Large intestine (tissue), 3 donors: ENCODE results near the gene CYB5RL. TPM values are rescaled to one million over a fixed set of nuclear protein-coding genes. Genes with fewer than 3 reads are reported as not detected.
A peak's percentile ranks its signal among the peaks of the same experiment; 100 is the strongest.
"Not testable (repeated sequence)": the region's sequence is repeated elsewhere in the genome, so short reads cannot be mapped to it uniquely, and the experiment has no call there.

Experiments
- DNase-seq, 2 donors: peaks; one replicate each; pipeline versions ENCODE4 v3.0.0 to v3.0.0-alpha.2; 2013
- H3K27ac ChIP-seq: one replicate; pipeline ENCODE4 v1.5.1; 2013; ENCODE audit warnings: low read length
- H3K27me3 ChIP-seq: 2 replicates; pipeline ENCODE4 v1.6.1; 2013; ENCODE audit warnings: low read length; ENCODE audit not compliant: control insufficient read depth, insufficient read depth
- H3K36me3 ChIP-seq: 2 replicates; pipeline ENCODE4 v1.6.1; 2013; ENCODE audit warnings: low read length; ENCODE audit not compliant: control insufficient read depth, insufficient read depth
- H3K4me1 ChIP-seq: one replicate; pipeline ENCODE4 v1.6.1; 2013; ENCODE audit warnings: low read length; ENCODE audit not compliant: control insufficient read depth, insufficient read depth
- H3K4me3 ChIP-seq: one replicate; pipeline ENCODE4 v1.5.1; 2013; ENCODE audit warnings: low read length
- H3K9me3 ChIP-seq: one replicate; pipeline ENCODE4 v1.6.1; 2013; ENCODE audit warnings: mild to moderate bottlenecking, low read depth, low read length, moderate library complexity; ENCODE audit not compliant: control insufficient read depth
- WGBS: methylation state at CpG from one replicate; pipeline ENCODE4 v1.1.5; 2013; ENCODE audit warnings: low lambda C conversion rate; ENCODE audit not compliant: insufficient coverage; 5-methylcytosine and 5-hydroxymethylcytosine counted together
- polyA plus RNA-seq: library from polyadenylated mRNA; unstranded; fragments of 120-200 nt; gene quantifications from one replicate; pipeline ENCODE4 v1.2.1, GENCODE V29; 2013

CYB5RL gene
- polyA plus RNA-seq, 1 donor, result 8.2 TPM

GRCh38 chr1:54239631-54240031 lies 39.8 kb upstream of the CYB5RL start:
- no peaks in the 10 kb centered on the region for H3K27me3 ChIP-seq
- H3K4me3 ChIP-seq, result no peak overlapping the region
- H3K36me3 ChIP-seq, result peaks cover 62% of the 10 kb centered on the region
- H3K27ac ChIP-seq, result no peak overlapping the region
- DNase-seq, result no peak
- no peaks in the 10 kb centered on the region for H3K4me1 ChIP-seq
- H3K9me3 ChIP-seq, result no peaks in the 10 kb centered on the region
- no CpG with 5 or more reads among the region's 10 CpGs for WGBS

GRCh38 chr1:54239035-54239383 lies 39.2 kb upstream of the CYB5RL start:
- WGBS, result 100% methylated on average over 3 of the region's 5 CpGs
- Histone ChIP-seq H3K36me3 (peaks cover 61% of the 10 kb centered on the region), H3K9me3 (no peaks in the 10 kb centered on the region), H3K27me3 (no peaks in the 10 kb centered on the region), H3K27ac (no peak overlapping the region), H3K4me1 (no peaks in the 10 kb centered on the region), H3K4me3 (no peak overlapping the region)
- no peak for DNase-seq

- peaks cover 57% of the 10 kb centered on the region for H3K36me3 ChIP-seq
- DNase-seq, result no peak
- H3K27me3 ChIP-seq, result no peaks in the 10 kb centered on the region
- no peak overlapping the region for H3K4me3 ChIP-seq
- no peaks in the 10 kb centered on the region for H3K4me1 ChIP-seq
- 92% methylated on average over 4 of the region's 12 CpGs for WGBS
- H3K27ac ChIP-seq, result no peak overlapping the region
- no peaks in the 10 kb centered on the region for H3K9me3 ChIP-seq
These were observed 38.7 kb upstream of the CYB5RL start for GRCh38 chr1:54238353-54239034.

- peaks cover 4% of the 10 kb centered on the region for H3K9me3 ChIP-seq
- WGBS, result no CpG with 5 or more reads among the region's 10 CpGs
- no peak overlapping the region for H3K27ac ChIP-seq
- H3K27me3 ChIP-seq, result no peaks in the 10 kb centered on the region
- H3K4me3 ChIP-seq, result no peak overlapping the region
- peaks cover 50% of the 10 kb centered on the region for H3K36me3 ChIP-seq
- no peak for DNase-seq
- H3K4me1 ChIP-seq, result no peaks in the 10 kb centered on the region
These were observed 37.8 kb upstream of the CYB5RL start for GRCh38 chr1:54237586-54237985.

DNA sequence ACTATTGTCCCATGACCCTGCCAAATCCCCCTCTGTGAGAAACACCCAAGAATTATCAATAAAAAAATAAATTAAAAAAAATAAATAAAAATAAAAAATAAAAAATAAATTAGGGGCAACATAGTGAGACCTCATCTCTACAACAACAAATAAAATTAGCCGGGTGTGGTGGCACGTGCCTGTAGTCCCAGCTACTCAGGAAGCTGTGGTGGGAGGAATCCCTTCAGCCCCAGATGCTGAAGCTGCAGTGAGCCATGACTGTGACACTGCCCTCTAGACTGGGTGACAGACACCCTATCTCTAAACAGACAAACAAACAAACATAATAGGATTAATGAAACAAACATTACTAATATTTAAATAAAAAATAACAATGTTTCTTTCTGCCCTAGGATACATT lies 34.5 kb upstream of the CYB5RL start:
- H3K36me3 ChIP-seq, result peaks cover 31% of the 10 kb centered on the region
- H3K4me3 ChIP-seq, result no peak overlapping the region
- no peak for DNase-seq
- H3K4me1 ChIP-seq, result no peaks in the 10 kb centered on the region
- H3K27ac ChIP-seq, result no peak overlapping the region
- WGBS, result no CpG with 5 or more reads among the region's 2 CpGs
- no peaks in the 10 kb centered on the region for H3K27me3 ChIP-seq
- H3K9me3 ChIP-seq, result peaks cover 9% of the 10 kb centered on the region

GRCh38 chr1:54233196-54233595 lies 33.4 kb upstream of the CYB5RL start:
- peaks cover 30% of the 10 kb centered on the region for H3K36me3 ChIP-seq
- not testable (repeated sequence) for H3K27ac ChIP-seq, DNase-seq, H3K4me1 ChIP-seq, H3K9me3 ChIP-seq, H3K4me3 ChIP-seq, H3K27me3 ChIP-seq
- no CpG with 5 or more reads among the region's 33 CpGs for WGBS

DNA sequence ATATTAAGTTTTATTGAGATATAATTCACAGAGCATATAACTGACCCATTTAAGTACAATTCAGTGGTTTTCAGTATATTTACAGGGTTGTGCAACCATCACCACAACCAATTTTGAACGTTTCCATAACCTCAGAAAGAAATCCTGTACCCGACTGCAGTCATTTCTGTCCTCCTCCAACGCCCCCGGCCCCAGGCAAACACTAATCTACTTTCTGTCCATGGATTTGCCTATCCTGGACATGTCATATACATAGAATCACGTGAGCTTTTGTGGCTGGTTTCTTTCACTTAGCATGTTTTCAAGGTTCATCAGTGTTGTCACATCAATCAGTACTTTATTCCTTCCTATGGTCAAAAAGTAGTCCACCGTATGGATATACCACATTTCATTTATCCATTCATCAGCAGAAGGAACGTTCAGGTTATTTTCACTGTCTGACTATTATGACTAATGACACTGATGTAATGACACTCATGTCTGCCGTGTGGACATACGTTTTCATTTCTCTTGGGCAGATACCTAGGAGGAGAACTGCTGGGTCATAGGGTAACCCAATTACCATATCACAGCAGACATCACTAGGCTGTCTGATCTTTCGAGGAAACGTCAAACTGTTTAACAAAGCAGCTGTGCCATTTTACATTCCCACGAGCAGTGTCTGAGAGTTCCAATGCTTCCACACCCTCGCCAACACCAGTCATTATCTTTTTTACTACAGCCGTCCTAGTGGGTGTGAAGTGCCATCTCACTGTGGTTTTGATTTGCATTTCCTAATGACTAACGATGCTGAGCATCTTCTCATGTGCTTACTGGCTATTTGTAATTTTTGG lies 30.9 kb upstream of the CYB5RL start:
- H3K9me3 ChIP-seq, result peaks cover 9% of the 10 kb centered on the region
- H3K4me1 ChIP-seq, result peaks cover 14% of the 10 kb centered on the region
- H3K36me3 ChIP-seq, result peaks cover 22% of the 10 kb centered on the region
- no peak overlapping the region for H3K27ac ChIP-seq
- 87% methylated on average over 3 of the region's 15 CpGs for WGBS
- no peaks in the 10 kb centered on the region for H3K27me3 ChIP-seq
- DNase-seq, result no peak
- no peak overlapping the region for H3K4me3 ChIP-seq

- DNase-seq, result no peak
- peaks cover 9% of the 10 kb centered on the region for H3K9me3 ChIP-seq
- no peak overlapping the region for H3K27ac ChIP-seq
- peaks cover 14% of the 10 kb centered on the region for H3K4me1 ChIP-seq
- WGBS, result no CpG with 5 or more reads among the region's 11 CpGs
- peaks cover 26% of the 10 kb centered on the region for H3K36me3 ChIP-seq
- H3K4me3 ChIP-seq, result no peak overlapping the region
- no peaks in the 10 kb centered on the region for H3K27me3 ChIP-seq
These were observed 29.6 kb upstream of the CYB5RL start for GRCh38 chr1:54229281-54229891.

DNA sequence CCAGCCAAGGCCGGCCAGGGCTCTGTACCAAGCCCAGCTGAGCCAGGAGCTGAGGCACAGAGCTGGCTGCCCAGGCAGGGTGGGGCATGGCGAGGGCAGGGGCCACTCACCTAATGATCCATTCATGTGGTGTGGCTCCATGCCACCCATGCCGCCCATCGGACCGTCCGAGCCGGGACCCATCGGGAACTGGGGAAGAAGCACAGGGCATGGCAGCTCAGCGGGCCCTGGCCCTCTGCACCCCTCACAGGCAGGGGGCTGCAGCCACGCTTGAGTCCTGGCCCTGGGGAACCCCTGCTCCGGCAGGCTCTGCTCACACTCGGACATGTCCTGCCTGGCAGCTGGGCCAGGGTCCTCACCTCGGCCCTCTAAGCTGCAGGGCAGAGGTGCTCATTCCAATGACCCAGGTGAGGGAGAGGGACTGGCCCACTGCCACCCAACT lies 28.8 kb upstream of the CYB5RL start:
- Histone ChIP-seq H3K4me1 (peaks cover 14% of the 10 kb centered on the region), H3K36me3 (peaks cover 32% of the 10 kb centered on the region), H3K27me3 (no peaks in the 10 kb centered on the region), H3K9me3 (peaks cover 9% of the 10 kb centered on the region), H3K27ac (no peak overlapping the region), H3K4me3 (no peak overlapping the region)
- DNase-seq, result no peak
- WGBS, result no CpG with 5 or more reads among the region's 13 CpGs

- peaks cover 14% of the 10 kb centered on the region for H3K4me1 ChIP-seq
- WGBS, result no CpG with 5 or more reads among the region's 17 CpGs
- DNase-seq, result no peak
- peaks cover 32% of the 10 kb centered on the region for H3K36me3 ChIP-seq
- H3K27me3 ChIP-seq, result no peaks in the 10 kb centered on the region
- H3K9me3 ChIP-seq, result peaks cover 7% of the 10 kb centered on the region
- peak overlapping the region; percentile 14 for H3K27ac ChIP-seq
- H3K4me3 ChIP-seq, result no peak overlapping the region
These were observed 28.1 kb upstream of the CYB5RL start for GRCh38 chr1:54227891-54228310.
